Right ventricle myocardium superior (tissue), 1 donor: ENCODE results near the gene IKZF4. TPM values are rescaled to one million over a fixed set of nuclear protein-coding genes. Genes with fewer than 3 reads are reported as not detected.
"Not testable (repeated sequence)": the region's sequence is repeated elsewhere in the genome, so short reads cannot be mapped to it uniquely, and the experiment has no call there.

Experiments
- ATAC-seq: fragments of 200-7000 bp; cut with Tn5 transposase; one replicate; pipeline ENCODE4 v1.9.1; 2020; ENCODE audit warnings: mild to moderate bottlenecking; ENCODE audit not compliant: poor library complexity
- DNase-seq: peaks from one replicate; pipeline ENCODE4 v3.0.0-alpha.2; 2020
- intact Hi-C: fragments of 100-400 bp; cut with DNase I; formaldehyde crosslinking; loops from one replicate; pipeline ENCODE4 v1.11.2; 2022
- total RNA-seq: library from RNA; stranded (reverse); fragmentation: NEBNext Ultra II Directional; extraction: Animal tissue kit (Norgen Biotek cat#: 25700); gene quantifications from one replicate; pipeline ENCODE4 v1.2.1, GENCODE V29; 2021
- donor health status: DM: no; HTN: yes; CAD: no; lungs with severe emphysema.

Gene IKZF4
- total RNA-seq, 1 donor from 2014 or later: 7.0 TPM

DNA sequence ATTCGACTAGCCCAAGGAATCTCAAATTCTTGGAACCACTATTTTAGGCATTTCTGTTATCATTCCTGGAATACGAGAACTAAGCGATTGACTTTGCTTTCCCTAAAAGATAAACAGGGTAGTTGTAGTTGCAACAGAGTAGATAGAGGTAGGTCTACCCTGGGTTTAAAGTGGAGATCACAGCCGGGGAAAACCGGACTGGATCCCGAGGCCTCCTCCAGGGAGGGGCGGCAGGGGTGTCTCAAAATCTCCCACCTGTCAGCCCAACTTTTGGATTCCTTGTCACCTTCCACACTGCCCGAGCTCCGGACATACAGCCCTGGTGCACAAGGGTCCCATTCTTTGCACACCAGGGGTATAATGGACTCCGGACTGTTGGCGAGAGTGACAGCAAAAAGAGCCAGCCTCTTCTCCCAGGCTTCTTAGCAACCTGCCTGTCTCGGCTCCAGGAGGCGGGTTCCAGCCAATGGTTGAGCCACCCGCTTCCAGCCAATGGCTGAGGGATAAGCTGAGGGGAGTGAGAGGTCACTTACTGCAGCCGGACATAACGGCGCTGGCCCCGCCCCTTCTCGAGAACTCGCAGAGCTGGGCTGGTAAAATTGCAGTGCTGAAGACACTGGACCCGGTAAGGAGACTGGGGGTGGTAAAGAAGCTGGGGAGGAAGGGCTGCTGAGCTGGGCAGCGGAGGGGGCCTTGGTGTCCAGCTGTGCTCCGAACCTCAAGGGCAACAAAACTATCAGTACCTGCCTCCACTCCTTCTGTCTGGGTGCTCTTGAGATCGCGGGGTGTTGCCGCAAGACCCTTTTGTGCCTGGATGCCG, 23.9 kb upstream of the IKZF4 start, which contains the start of gene SUOX:
SUOX (plus strand) TSS at position 562 of the 820 bp plus-strand sequence. CDS start 4,946 bp downstream, outside the sequence.
- DNase-seq: peak; percentile 98
- peak; percentile 99 for ATAC-seq
- intact Hi-C loops: loop anchor here (5.0 kb wide), 1 partner anchor 45 kb away; the partner anchor contains the start of gene RPS26

DNA sequence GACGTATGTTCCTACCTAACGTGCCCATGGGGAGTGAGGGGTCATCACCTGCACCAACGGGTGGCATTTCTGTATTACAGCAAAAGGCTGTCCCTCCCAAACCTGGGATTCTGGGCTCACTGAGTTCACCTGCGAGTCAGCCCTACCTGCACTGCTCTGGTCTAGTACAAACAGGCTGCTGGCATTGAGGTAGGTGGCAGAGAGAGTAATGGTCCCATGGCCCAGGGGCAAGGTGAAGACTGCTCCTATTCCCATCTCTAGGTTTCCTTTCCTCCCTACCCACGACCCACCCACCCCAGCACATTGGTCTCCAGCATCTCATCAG, 23.3 kb upstream of the IKZF4 start:
- intact Hi-C loops: loop anchor here (5.0 kb wide), 1 partner anchor 45 kb away; the partner anchor contains the start of gene RPS26
- peak; percentile 3 for ATAC-seq

GRCh38 chr12:55999522-55999921, 21.3 kb upstream of the IKZF4 start:
- not testable (repeated sequence) for DNase-seq, ATAC-seq
- intact Hi-C loops: loop anchor here (5.0 kb wide), 1 partner anchor 43 kb away; the partner anchor contains the start of gene RPS26

More for the DNA sequence above, 23.3 kb upstream of the IKZF4 start:
- no peak for DNase-seq

DNA sequence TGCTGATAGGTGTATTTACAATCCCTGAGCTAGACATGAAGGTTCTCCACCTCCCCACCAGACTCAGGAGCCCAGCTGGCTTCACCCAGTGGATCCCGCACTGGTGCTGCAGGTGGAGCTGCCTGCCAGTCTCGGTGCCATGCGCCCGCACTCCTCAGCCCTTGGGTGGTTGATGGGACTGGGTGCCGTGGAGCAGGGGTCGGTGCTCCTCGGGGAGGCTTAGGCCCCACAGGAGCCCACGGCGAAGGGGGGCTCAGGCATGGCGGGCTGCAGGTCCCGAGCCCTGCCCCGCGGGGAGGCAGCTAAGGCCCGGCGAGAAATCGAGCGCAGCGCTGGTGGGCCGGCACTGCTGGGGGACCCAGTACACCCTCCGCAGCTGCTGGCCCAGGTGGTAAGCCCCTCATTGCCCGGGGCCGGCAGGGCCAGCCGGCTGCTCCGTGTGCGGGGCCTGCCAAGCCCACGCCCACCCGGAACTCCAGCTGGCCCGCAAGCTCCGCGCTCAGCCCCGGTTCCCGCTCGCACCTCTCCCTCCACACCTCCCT, 20.8 kb upstream of the IKZF4 start:
- not testable (repeated sequence) for DNase-seq, ATAC-seq
- intact Hi-C loops: loop anchor here (5.0 kb wide), 1 partner anchor 42 kb away; the partner anchor contains the start of gene RPS26

GRCh38 chr12:56001487-56002100, 19.2 kb upstream of the IKZF4 start:
- intact Hi-C loops: no loop called here
- DNase-seq: no peak
- no peak for ATAC-seq

DNA sequence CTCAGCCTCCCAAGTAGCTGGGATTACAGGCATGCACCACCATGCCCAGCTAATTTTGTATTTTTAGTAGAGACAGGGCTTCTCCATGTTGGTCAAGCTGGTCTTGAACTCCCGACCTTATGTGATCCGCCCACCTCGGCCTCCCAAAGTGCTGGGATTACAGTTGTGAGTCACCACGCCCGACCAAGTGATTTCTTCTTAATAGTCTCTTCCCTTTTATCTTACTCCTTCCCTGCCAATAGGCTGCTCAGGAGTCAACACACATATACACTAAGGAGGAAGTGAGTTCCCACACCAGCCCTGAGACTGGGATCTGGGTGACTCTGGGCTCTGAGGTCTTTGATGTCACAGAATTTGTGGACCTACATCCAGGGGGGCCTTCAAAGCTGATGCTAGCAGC, 17.5 kb upstream of the IKZF4 start:
- ATAC-seq, intact Hi-C loops, DNase-seq: not testable (repeated sequence)

- DNase-seq: no peak
- intact Hi-C loops: no loop called here
- ATAC-seq: no peak
Observed at GRCh38 chr12:56004211-56004610, 16.6 kb upstream of the IKZF4 start.

DNA sequence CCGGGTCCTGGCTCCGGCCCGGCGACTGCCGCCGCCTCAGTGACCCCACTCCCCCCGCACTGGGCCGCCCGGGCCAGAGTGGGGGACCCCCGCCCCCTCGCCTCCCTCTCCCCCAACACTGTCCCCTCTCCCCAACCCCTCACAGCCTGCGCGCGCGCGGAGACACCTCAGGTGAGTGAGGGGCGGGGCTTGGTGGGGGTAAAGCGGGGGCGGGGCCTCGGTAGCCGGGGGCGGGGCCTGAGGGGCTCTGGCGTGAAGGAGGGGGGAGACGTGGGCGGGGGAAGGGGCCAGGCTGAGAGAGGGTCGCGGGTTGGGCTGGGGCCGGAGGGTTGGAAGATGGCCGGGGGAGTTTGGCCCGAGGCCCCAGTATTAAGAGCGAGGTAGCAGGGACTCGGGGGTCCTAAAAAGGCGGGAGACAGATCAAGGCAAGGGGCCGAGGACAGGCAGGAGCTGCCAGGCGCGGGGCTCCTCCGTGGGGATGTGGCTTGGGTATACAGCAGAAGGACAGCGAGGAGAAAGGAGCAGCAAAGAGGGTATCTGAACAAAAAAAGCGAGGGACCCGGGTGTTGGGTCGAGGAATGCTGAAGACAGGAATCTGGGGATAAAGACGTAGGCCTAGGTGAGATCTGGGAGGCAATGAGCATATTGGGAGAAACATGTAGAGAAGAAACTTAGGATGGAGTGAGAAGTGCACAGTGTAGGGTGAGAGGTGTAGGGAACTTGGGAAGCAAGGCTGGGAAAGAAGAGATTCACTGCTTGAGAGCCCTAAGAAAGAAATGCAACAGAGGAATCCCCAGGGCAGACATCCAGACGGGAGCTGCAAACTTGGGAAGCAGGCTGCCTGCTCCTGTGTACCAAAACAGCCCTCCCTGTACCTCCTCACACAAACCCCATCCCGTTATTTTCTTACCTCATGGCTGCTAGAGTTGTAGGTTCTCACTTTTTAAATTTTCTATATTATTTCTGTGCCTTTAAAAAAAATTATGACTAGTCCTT, 13.0 kb upstream of the IKZF4 start:
- intact Hi-C loops: no loop called here
- peak; percentile 71 for DNase-seq
- ATAC-seq: peak; percentile 90

DNA sequence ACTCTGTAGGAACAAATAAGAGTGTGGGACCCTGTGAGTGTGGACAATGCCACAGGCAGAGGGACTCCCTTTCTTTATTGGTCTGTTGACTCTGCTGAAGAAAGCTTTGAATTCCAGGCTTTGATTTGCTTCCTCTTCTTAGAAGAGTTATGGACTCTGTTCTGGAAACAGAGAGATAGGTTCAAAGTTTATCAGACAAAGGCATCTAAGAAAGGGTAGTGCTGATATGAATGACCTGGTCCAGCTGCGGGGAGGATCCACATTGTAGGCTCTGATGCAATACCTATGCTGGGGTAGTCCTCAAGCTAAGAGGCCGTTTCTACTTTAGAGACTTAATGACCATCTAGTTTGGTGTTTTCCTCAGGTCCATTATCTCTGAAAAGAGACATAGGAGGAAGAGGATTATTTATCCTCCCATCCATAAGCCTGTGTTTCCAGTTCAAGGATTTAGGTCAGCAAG, 10.7 kb upstream of the IKZF4 start:
- no peak for ATAC-seq
- intact Hi-C loops: no loop called here

GRCh38 chr12:56011509-56012090, 9.2 kb upstream of the IKZF4 start:
- ATAC-seq (no peak), DNase-seq (no peak)
- intact Hi-C loops: no loop called here

More for the DNA sequence above, 10.7 kb upstream of the IKZF4 start:
- DNase-seq: no peak

GRCh38 chr12:56013482-56013881, 7.4 kb upstream of the IKZF4 start:
- intact Hi-C loops: no loop called here
- ATAC-seq (no peak), DNase-seq (no peak)

DNA sequence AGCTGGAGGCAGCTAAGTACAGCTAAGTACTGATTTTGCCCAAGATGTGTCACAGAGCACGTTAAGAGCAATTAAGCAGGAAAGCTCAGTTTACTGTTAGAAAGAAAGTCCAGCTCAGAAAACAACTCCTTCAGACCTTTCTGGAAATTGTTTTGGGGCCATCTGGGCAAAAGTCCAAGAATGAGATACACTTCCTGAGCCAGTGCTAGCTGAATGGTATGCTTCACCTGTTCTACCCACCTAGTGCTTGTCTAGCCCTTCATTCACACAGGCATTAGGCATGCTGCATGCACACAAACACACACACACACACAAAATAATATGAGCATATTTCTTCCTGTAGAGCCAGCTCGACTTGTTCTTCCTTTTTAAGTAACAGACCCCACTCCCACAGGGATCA, 6.6 kb upstream of the IKZF4 start:
- ATAC-seq (no peak), DNase-seq (no peak)
- intact Hi-C loops: no loop called here

- ATAC-seq (no peak), DNase-seq (no peak)
- intact Hi-C loops: no loop called here
Observed at GRCh38 chr12:56017181-56017580, 3.7 kb upstream of the IKZF4 start.

DNA sequence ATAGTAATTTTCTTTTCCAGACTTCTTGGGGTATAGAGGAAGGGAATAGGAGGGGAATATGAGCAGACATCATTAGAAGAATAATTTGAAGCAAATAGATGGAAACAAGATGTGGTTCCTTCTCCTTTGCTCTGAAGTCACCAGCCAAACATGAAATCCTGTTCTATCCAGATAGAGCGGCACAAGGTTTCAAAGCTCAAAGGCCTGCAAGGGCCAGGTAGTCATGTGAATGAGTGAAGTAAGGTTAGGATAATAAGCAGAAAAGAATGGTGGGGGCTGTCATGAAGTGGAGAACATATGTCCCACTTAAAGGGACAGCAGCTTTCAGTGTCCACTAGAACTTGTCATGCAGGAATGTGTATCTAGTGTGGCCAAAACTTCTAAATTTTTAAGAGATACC, 2.5 kb upstream of the IKZF4 start:
- DNase-seq (no peak), ATAC-seq (no peak)
- intact Hi-C loops: no loop called here

DNA sequence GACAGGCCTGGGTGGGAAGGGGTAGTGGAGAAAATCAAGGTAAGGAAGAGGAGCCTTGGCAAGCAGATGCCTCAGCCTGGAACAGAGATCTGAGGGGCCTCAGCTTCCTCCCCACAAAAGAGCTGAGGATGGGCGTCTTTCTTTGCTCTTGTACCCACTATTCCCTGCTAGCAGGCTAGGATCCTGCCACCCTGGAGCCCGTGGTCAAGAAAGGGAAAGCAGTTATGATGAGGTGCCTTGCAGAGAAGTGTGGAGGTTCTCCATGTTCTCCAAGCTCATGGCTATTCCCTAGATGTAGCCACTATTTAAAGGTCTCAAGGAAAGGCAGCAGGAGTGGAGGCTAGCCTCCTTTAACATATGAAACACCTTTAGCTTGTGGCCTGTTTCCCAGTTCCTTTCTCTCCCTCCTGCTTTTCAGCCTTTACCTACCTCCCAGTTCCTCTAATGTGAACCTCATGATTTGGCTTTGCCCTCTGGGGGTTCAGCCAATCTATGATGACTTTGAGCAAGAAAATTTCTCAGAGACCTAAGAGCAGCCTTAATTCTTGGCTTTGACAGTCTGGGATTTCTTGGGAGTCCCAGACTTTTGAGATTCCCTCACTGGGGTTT, 1.1 kb downstream of the IKZF4 start:
- no peak for ATAC-seq
- no peak for DNase-seq
- intact Hi-C loops: no loop called here

DNA sequence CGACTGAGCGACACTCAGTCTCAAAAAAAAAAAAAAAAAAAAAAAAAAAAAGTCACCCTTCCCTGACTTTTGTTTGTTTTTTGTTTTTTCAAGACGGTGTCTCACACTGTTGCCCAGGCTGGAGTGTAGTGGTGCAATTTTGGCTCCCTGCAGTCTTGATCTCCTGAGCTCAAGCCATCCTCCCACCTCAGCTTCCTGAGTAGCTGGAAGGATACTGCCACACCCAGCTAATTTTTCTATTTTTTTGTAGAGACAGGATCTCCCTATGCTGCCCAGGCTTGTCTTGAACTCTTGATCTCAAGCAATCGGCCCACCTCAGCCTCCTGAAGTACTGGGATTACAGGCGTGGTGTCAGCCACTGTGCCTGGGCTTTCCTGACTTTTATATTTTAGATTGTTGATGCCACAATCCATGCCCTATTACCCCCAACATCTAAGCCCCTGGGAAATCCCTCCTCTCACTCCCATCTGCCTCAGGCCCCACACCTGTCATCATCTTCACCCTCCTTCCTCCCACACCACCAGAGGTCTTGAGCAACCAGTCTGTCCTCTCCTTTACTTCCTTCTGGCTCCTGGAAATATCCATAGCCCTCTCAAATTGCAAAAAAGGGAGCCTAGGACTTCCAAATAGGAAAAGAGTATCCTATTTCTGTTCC, 7.8 kb downstream of the IKZF4 start:
- intact Hi-C loops: no loop called here
- DNase-seq: no peak
- ATAC-seq: no peak

DNA sequence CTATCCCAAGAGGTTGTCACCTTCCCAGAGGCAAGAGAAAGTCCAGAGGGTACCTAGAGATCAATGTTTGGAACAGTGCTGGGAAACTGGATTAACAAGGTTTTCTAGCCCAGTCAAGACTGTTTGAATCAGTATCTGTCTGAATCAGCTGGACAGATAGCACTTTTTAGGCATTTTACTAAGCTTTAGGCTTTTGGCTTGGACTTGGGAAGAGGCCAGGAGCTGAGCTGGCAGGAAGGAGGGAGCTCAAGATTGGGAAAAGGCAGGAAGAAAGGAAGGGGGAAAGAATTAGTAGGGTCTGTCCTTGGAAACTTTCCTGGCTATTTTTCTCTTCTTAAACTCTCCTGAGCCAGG, 8.3 kb downstream of the IKZF4 start:
- ATAC-seq: no peak
- intact Hi-C loops: no loop called here
- DNase-seq: no peak
